ENCODE measurements around the gene APPL2. TPM values are rescaled to one million over a fixed set of nuclear protein-coding genes. Genes with fewer than 3 reads are reported as not detected.
"Not testable (repeated sequence)": the region's sequence is repeated elsewhere in the genome, so short reads cannot be mapped to it uniquely, and the experiment has no call there.

APPL2 gene
- total RNA-seq, 4 donors from 2014 or later: 81.4 to 410 (median 151) TPM

GRCh38 chr12:105261010-105261409, 25.0 kb upstream of the APPL2 start:
- H3K36me3 ChIP-seq: no peaks in the 10 kb centered on the region
- no peak for DNase-seq
- WGBS, 2 donors (ENCODE audit: low coverage in 1 of 2): 62 to 73% methylated on average over 2 of the region's 2 CpGs
- in situ Hi-C loops (cut with MboI; ENCODE audit: low pct_ligation_motif_present in 1 of 4, low pct_unique_long_range_greater_than_20kb in 1 of 4, low sequenced_read_pairs in 3 of 4): no loop called here
- intact Hi-C loops (cut with DNase I; ENCODE audit: low total_unique reads): no loop called here
- H3K9me3 ChIP-seq: no peaks in the 10 kb centered on the region
- no peak overlapping the region for H3K4me3 ChIP-seq
- TF ChIP-seq POLR2AphosphoS5 (IDR thresholded peaks at IDR 0.05): no peak
- no peak for TF ChIP-seq POLR2A (IDR thresholded peaks at IDR 0.05)
- no peak for TF ChIP-seq CTCF (IDR thresholded peaks at IDR 0.05)
- TF ChIP-seq EP300 (IDR thresholded peaks at IDR 0.05; ENCODE audit: low read depth): no peak
- no peak overlapping the region for H3K27ac ChIP-seq
- peaks cover 5% of the 10 kb centered on the region for H3K27me3 ChIP-seq
- H3K4me1 ChIP-seq: no peaks in the 10 kb centered on the region

DNA sequence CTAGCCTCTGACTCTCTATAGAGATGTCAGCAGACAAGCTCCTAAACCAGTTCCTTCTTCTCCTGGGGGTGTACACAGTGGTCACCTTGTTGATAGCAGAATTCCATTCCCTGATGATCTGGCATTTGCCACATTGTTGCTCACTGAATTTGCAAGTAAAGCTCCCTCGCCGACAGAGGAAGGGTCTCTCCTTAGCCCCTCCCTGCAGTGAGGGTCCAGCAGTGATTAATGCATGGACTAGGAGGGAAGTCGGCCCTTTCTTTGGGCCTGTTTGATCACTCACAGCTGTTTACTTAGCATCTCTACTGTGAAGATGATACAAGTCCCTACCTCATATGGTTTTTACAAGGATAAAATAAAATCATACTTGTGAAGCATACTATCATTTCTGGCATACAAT, 23.3 kb upstream of the APPL2 start:
- Histone ChIP-seq H3K36me3 (no peaks in the 10 kb centered on the region), H3K4me3 (no peak overlapping the region), H3K9me3 (no peaks in the 10 kb centered on the region), H3K4me1 (no peaks in the 10 kb centered on the region), H3K27ac (no peak overlapping the region), H3K27me3 (peaks cover 5% of the 10 kb centered on the region)
- no peak for DNase-seq
- TF ChIP-seq CTCF (IDR thresholded peaks at IDR 0.05): no peak
- no peak for TF ChIP-seq POLR2AphosphoS5 (IDR thresholded peaks at IDR 0.05)
- TF ChIP-seq EP300 (IDR thresholded peaks at IDR 0.05; ENCODE audit: low read depth): no peak
- intact Hi-C loops (cut with DNase I; ENCODE audit: low total_unique reads): no loop called here
- in situ Hi-C loops (cut with MboI; ENCODE audit: low pct_ligation_motif_present in 1 of 4, low pct_unique_long_range_greater_than_20kb in 1 of 4, low sequenced_read_pairs in 3 of 4): no loop called here
- 80% methylated on average over 3 of the region's 3 CpGs; no CpG with 5 or more reads in 1 of the 2 donors for WGBS, 2 donors (ENCODE audit: low coverage in 1 of 2)

GRCh38 chr12:105257321-105257728, 21.4 kb upstream of the APPL2 start:
- intact Hi-C loops (cut with DNase I; ENCODE audit: low total_unique reads): no loop called here
- Histone ChIP-seq H3K4me1 (no peaks in the 10 kb centered on the region), H3K9me3 (no peaks in the 10 kb centered on the region), H3K27me3 (peaks cover 5% of the 10 kb centered on the region), H3K27ac (peak overlapping the region in 2 of 4 donors; percentile 25 to 31), H3K4me3 (no peak overlapping the region), H3K36me3 (no peaks in the 10 kb centered on the region)
- in situ Hi-C loops (cut with MboI; ENCODE audit: low pct_ligation_motif_present in 1 of 4, low pct_unique_long_range_greater_than_20kb in 1 of 4, low sequenced_read_pairs in 3 of 4): no loop called here
- TF ChIP-seq POLR2A (IDR thresholded peaks at IDR 0.05): no peak
- no peak for TF ChIP-seq POLR2AphosphoS5 (IDR thresholded peaks at IDR 0.05)
- TF ChIP-seq CTCF (IDR thresholded peaks at IDR 0.05): no peak
- TF ChIP-seq EP300 (IDR thresholded peaks at IDR 0.05; ENCODE audit: low read depth): no peak
- 57 to 80% methylated on average over 4 of the region's 4 CpGs for WGBS, 2 donors (ENCODE audit: low coverage in 1 of 2)
- DNase-seq: no peak

DNA sequence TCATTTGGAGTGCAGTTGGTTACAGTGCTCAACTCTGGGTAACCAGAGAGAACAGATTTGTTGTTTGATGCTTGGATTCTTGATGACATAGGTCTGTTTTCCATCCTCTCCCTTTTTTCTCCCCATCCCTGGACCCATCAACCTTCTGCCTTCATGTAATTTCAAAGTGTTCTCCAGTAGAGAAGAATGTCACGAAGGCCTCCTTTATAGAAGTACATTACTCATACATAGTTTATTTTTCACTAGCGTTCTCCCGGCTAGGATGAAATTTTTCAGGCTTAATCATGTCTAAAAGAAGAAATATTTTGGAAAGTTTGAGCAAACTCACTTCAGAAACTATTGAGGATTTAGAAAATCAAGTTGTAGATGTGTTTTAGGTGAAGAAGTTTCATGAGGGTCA, 20.9 kb upstream of the APPL2 start:
- Histone ChIP-seq H3K27me3 (peaks cover 3% of the 10 kb centered on the region), H3K4me3 (no peak overlapping the region), H3K9me3 (no peaks in the 10 kb centered on the region), H3K36me3 (no peaks in the 10 kb centered on the region), H3K4me1 (no peaks in the 10 kb centered on the region), H3K27ac (peak overlapping the region in 2 of 4 donors; percentile 25 to 31)
- in situ Hi-C loops (cut with MboI; ENCODE audit: low pct_ligation_motif_present in 1 of 4, low pct_unique_long_range_greater_than_20kb in 1 of 4, low sequenced_read_pairs in 3 of 4) (no loop called here), intact Hi-C loops (cut with DNase I; ENCODE audit: low total_unique reads) (no loop called here)
- TF ChIP-seq CTCF (IDR thresholded peaks at IDR 0.05): no peak
- no peak for TF ChIP-seq EP300 (IDR thresholded peaks at IDR 0.05; ENCODE audit: low read depth)
- no peak for TF ChIP-seq POLR2AphosphoS5 (IDR thresholded peaks at IDR 0.05)
- TF ChIP-seq POLR2A (IDR thresholded peaks at IDR 0.05): no peak
- DNase-seq: no peak
- WGBS, 2 donors (ENCODE audit: low coverage in 1 of 2): 75 to 78% methylated on average over 3 of the region's 3 CpGs

DNA sequence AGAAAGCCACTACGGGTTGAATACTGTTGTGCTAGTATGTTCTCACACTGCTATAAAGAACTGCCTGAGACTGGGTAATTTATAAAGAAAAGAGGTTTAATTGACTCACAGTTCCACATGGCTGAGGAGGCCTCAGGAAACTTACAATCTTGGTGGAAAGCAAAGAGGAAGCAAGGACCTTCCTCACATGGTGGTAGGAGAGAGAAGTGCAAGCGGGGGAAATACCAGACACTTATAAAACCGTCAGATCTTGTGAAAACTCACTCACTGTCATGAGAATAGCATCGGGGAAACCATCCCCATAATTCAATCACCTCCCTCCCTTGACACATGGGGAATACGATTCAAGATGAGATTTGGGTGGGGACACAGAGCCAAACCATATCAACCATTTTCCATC, 20.5 kb upstream of the APPL2 start:
- H3K4me1 ChIP-seq; H3K36me3 ChIP-seq; H3K9me3 ChIP-seq; DNase-seq; H3K27me3 ChIP-seq; in situ Hi-C loops (cut with MboI; ENCODE audit: low pct_ligation_motif_present in 1 of 4, low pct_unique_long_range_greater_than_20kb in 1 of 4, low sequenced_read_pairs in 3 of 4); intact Hi-C loops (cut with DNase I; ENCODE audit: low total_unique reads); H3K27ac ChIP-seq; H3K4me3 ChIP-seq: not testable (repeated sequence)
- 79 to 81% methylated on average over 1 to 5 of the region's 5 CpGs for WGBS, 2 donors (ENCODE audit: low coverage in 1 of 2)

Data from transverse colon (tissue), 4 donors.